ENCODE measurements around the gene CTU2.

CTU2 gene

GRCh38 chr16:88747588-88748301 lies 41.4 kb downstream of the CTU2 start:
- DNase-seq, result peak; percentile 23

GRCh38 chr16:88748364-88748763 lies 42.1 kb downstream of the CTU2 start:
- DNase-seq, result no peak

GRCh38 chr16:88749358-88749757 lies 43.1 kb downstream of the CTU2 start:
- DNase-seq, result no peak

DNA sequence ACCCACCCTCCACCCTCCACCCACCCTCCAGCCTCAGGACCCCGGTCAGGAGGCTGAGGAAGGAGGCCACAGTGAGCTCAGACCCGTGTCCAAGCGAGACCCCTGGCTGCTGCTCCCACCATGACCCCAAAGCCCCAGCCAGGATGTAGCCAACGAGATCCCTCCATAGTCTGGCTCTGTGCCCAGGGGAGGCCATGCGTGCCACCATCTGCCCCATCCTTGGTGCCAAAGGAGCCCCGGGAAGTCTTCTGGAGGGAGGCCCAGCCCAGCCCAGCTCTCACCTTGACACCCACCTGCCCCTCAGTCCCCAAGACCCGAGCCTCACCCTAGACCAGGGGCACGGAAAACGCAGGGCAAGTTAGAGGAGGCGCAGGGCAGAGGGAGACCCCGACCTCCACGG lies 44.6 kb downstream of the CTU2 start:
- DNase-seq, result no peak

DNA sequence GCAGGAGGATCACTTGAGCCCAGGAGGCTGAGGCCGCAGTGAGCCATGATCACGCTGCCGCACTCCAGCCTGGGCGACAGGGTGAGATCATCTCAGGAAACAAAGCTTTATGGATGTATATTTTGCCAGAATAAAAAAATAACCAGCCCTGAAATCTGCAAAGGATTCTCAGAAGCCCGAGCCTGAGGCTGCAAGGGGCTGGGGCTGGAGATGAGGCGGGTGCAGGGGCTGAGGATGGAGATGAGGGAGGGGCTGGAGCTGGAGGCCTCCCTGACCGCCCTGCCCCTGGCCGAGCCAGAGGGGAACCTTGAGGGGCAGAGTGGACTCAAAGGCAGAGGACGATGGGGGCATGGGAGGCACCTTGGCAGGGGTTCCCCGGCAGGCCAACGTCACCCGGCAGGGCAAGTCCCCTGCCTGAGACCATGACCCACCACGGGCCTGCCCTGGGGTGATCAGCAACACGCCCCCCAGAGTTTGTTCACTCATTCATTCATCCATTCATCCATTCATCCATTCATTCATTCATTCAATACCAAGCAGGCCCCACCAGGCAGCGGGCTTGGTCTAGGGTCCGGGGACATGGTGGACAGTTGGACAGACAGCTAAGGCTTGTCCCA lies 46.2 kb downstream of the CTU2 start:
- DNase-seq, result no peak

GRCh38 chr16:88753191-88753590 lies 46.9 kb downstream of the CTU2 start:
- DNase-seq, result no peak

DNA sequence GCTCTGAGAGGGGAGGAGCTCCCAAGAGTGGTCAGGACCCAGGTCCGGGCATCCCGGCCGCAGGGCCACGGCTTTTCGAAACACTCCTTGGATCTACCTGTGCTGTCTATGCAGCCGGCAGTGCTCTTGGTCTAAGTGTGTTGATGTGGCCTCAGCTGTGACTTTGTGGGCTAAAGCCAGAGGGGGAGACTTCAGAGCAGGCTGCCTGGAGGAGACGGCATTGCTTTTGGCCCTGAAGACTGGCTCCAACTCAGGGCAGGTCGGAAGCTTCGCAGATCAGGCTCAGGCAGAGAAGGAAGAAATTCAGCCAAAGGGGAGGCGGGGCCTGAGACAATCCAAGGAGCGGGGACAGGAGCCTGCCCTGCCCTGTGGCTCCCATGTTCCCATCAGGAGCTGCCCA lies 47.3 kb downstream of the CTU2 start:
- no peak for DNase-seq

DNA sequence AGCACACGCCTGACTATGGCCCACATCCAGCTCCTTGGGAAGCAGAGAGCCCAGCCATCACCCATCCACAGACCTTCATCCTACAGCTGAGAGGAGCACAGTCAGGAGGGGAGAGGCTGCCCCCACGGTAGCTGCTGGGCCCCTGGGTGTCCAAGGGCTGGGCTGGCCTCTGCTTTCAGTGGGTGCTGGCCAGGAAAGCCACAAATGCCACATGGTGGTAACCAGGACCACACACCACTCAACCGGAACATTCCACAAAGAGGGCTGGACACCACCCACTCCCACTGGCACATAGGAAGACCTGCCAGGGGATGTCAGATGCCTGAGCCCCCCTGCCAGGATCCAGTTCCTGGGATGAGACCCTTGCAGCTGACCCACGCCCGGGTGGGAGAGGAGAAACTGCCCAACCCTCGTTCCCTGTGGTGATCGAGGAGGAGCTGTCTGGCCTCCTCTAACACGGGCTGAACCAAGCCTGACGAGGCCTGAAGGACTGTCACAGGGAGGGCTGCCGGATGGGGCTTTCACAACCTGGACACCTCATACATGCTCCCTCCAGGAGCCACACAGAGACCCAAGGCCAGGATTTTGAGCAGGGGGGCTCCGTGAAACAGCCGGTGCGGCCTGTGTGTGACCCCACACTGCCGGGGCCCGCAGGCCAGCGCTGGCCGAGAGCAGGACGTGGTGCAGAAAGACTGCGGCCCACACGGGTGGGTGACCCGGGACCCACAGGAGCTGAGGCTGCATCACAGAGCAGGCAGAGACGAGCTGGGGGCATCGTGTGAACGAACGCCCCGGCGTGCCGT lies 48.0 kb downstream of the CTU2 start:
- no peak for DNase-seq

GRCh38 chr16:88754912-88755744 lies 48.8 kb downstream of the CTU2 start:
- DNase-seq, result peak; percentile 23

GRCh38 chr16:88755745-88756443 lies 49.6 kb downstream of the CTU2 start:
- DNase-seq, result no peak

DNA sequence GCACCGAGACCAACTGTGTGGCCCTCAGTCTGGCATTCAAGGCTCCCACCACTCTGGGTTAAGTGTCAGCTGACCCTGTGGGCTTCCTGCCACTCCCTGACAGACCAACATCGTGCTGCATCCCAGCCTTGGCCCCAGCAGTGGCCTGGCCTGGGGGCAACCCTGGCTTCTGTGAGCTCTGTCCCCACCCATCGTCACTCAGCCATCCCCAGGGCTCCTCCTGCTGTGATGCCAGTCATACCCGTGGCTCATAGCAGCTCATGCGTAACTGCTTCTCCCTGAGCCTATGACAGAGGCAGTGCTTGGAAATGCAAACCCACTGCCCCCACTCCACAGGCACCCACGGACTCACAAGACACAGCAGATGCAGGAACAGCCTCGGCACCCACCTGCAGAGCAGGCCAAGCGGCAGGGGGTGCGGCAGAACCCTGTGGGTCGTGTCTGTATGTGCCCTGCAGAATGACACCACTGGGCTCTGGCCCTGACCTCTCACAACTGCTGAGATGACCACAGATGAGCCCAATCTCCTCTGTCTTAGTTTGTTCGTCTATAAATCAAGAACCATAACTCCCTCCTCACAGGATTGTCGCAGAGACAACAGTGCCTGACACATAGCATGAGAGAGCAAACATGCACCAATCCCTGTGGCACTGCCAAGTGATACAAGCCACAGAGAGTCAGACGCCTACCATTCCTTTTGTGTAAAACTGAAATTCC lies 52.1 kb downstream of the CTU2 start:
- DNase-seq, result no peak

DNA sequence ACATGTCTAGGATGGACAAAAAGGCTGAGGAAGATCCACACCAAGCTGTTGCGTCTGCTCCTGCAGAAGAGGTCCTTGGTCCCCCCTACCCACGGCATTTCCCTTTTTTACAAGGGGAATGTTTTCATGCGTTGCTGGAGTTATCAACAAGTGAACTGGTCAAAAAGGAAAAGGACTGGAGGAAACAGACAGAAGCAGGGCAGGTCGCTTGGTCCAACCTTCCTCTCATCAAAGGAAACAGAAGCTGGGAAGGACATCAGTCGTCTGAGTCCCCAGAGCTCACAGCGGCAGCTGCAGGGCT lies 52.6 kb downstream of the CTU2 start:
- DNase-seq, result no peak

GRCh38 chr16:88759245-88759975 lies 53.1 kb downstream of the CTU2 start:
- no peak for DNase-seq

- DNase-seq, result no peak
These were observed 53.7 kb downstream of the CTU2 start for GRCh38 chr16:88759976-88760350.

DNA sequence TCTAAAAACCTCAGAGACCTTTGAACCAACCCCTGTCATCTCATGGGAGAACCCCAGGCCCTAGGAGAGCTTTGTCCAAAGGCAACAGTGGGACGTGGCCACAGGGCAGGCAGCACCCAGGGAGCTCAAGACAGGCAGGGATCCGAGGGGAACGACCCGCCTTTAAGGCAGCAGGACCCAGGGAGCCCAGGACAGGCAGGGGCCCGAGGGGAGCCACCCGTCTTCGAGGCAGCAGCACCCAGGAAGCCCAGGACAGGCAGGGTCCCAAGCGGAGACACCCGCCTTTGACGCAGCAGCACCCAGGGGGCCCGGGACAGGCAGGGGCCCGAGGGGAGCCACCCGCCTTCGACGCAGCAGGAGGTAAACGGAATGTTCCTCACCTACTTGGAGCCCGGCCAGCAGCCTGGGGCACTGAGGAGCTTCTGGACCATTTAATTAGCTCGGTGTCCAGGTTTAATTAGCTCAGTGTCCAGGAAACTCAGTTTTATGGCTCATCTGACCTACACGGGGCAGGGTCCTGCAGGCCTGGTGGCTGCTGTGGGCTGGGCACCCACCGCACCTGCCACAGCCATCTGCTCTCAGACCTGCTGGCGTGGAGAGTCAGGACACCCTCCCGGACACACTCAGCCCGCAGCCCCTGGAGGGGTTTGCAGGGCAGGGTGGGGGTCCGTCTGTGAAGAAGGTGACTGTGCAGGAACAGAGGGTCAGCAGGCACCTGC lies 54.3 kb downstream of the CTU2 start:
- DNase-seq, result no peak

DNA sequence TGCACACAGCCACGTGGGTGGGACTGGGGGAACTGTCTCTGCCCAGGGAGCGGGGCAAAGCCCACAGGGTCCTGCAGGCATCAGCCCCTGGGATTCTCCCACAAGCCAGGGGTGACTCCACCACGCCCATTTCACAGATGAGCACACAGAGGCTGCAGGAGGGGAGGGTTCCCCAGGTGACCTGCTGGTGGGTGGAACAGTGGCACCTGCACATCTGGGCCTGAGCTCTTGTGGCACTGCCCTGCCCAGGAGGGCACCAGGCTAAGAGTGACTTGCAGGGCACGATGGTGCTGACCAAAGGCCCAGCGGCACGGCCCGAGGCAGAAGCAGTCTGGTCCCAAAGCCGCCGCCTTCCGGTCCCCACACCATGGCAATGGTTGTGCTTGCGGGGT lies 54.8 kb downstream of the CTU2 start:
- DNase-seq, result no peak

- no peak for DNase-seq
These were observed 55.5 kb downstream of the CTU2 start for GRCh38 chr16:88761830-88762229.

DNA sequence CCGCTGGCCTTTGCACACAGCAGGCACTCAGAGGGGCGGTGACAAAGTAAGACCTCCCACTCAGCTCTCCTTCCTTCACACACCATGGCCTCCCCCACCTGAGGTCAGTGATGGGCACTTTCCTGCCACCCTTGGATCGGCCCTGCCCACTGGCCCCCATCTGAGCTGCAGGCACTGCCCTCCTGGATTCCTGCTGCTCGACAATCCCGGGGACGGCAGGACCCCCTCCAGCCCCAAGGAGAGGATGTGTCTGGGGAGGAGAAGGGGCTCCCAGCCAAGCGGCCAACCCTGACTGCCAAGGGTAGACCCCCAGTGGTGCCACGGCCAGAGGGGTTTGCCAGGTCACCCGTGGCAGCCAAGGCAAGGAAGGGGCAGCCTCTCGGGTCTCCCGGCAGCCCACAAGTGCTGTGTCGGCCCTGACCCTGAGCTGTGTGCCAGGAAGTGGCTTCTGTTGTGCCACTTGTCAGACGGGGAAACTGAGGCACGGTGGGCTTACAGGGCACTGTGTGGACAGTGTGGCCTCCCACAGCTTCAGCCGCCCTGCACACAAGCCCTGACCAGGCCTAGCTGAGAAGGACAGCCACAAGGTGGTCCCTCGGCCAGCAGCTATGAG lies 56.1 kb downstream of the CTU2 start:
- no peak for DNase-seq

- DNase-seq, result no peak
These were observed 56.6 kb downstream of the CTU2 start for GRCh38 chr16:88762941-88763340.

DNA sequence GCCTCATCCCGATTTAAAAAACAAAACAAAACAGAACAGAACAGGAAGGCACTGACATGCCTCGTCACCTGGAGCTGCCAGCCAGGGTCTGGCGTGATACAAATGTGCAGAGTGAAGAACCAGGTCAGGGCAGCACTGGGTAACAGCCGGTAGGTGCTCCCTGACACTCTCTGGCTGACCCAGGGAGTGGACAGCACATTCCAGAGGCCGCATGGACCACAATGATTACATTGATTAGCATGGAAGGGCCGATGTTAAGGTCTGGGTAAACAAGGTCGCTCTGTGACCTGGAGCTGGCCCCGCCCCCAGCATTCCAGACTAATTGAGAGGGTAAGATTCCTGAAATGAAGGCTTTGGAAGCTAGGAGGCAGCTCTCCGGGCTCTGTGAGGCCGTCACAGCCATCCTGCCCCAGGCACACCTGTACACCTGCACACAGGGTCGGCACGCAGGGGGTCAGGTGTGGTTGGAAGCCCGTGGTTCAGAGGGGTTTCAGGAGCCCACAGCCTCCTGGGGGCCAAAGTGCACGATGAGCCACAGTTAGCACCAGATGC lies 57.3 kb downstream of the CTU2 start:
- no peak for DNase-seq
